HEK293T (cell line): Measurements from ENCODE around the gene DPH6.

Experiments used
- BHLHE40 ChIP-seq: fragments of 450-650 bp; IDR thresholded peaks from 2 replicates; pipeline ENCODE4 v1.6.1; 2016; ENCODE audit warnings: mild to moderate bottlenecking, moderate library complexity, borderline replicate concordance
- ELF4 ChIP-seq: fragments of 450-650 bp; IDR thresholded peaks from 2 replicates; pipeline ENCODE4 v1.6.1; 2017; ENCODE audit warnings: antibody characterized with exemption
- FOXA1 ChIP-seq: fragments of 450-650 bp; IDR thresholded peaks from 2 replicates; pipeline ENCODE4 v1.6.1; 2016; ENCODE audit warnings: mild to moderate bottlenecking
- FOXK2 ChIP-seq: fragments of 450-650 bp; IDR thresholded peaks from 2 replicates; pipeline ENCODE4 v1.6.1; 2016; ENCODE audit warnings: mild to moderate bottlenecking
- HDGF ChIP-seq: fragments of 450-650 bp; IDR thresholded peaks from 2 replicates; pipeline ENCODE4 v1.6.1; 2017; ENCODE audit warnings: antibody characterized with exemption, borderline replicate concordance
- LEF1 ChIP-seq: fragments of 450-650 bp; IDR thresholded peaks from 2 replicates; pipeline ENCODE4 v1.6.1; 2017; ENCODE audit warnings: mild to moderate bottlenecking, borderline replicate concordance
- PKNOX1 ChIP-seq: fragments of 450-650 bp; IDR thresholded peaks from 2 replicates; pipeline ENCODE4 v1.6.1; 2016
- SP1 ChIP-seq: fragments of 450-650 bp; IDR thresholded peaks from 2 replicates; pipeline ENCODE4 v1.6.1; 2017
- SUZ12 ChIP-seq: fragments of 450-650 bp; IDR thresholded peaks from 2 replicates; pipeline ENCODE4 v1.6.1; 2016; ENCODE audit warnings: mild to moderate bottlenecking
- ZNF384 ChIP-seq: fragments of 450-650 bp; IDR thresholded peaks from 2 replicates; pipeline ENCODE4 v1.6.1; 2016

- TF ChIP-seq SP1 (no peak), HDGF (no peak), BHLHE40 (no peak), ELF4 (no peak), FOXK2 (no peak), SUZ12 (no peak), FOXA1 (no peak), PKNOX1 (no peak), ZNF384 (no peak), LEF1 (no peak)
Observed at GRCh38 chr15:35567392-35567791, 21.4 kb upstream of the DPH6 start.
